ENCODE results near the gene SLC13A1. TPM values are rescaled to one million over a fixed set of nuclear protein-coding genes. Genes with fewer than 3 reads are reported as not detected.

Gene SLC13A1
- total and polyA plus RNA-seq, 4 donors = not detected

DNA sequence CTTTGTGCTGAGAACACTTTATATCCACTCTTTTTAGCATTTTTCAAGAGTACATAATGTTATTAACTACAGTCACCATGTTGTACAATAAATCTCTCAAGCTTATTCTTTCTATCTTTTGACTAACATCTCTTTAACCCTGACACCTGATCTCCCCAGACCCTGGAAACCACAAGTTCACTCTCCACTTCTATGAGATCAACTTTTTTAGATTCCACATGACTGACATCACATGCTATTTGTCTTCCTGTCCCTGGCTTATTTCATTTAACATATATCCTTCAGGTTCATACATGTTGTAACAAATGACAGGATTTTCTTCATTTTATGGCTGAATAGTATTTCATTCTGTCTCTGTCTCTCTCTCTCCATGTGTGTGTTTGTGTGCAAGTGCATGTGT is 15.5 kb downstream of the SLC13A1 start:
- no peak overlapping the region for H3K4me3 ChIP-seq
- ATAC-seq (ENCODE audit: insufficient read depth, low FRiP score) (no peak), DNase-seq (no peak)
- no peaks in the 10 kb centered on the region for H3K36me3 ChIP-seq (ENCODE audit: control insufficient read depth in 4 of 4, insufficient read depth in 4 of 4, low read length in 4 of 4)
- H3K4me1 ChIP-seq (ENCODE audit: control insufficient read depth in 5 of 5, insufficient read depth in 5 of 5, low read length in 5 of 5) = no peaks in the 10 kb centered on the region
- no peaks in the 10 kb centered on the region for H3K27me3 ChIP-seq (ENCODE audit: control insufficient read depth in 3 of 3, insufficient read depth in 3 of 3, low read length in 2 of 3)
- H3K9ac ChIP-seq (ENCODE audit: insufficient read depth in 1 of 2, low read length in 2 of 2) = no peak overlapping the region
- no peak overlapping the region for H3K27ac ChIP-seq (ENCODE audit: low read depth in 1 of 2, low read length in 1 of 2)
- TF ChIP-seq CTCF (IDR thresholded peaks at IDR 0.05; ENCODE audit: control extremely low read depth, extremely low read depth) = no peak
- H3K9me3 ChIP-seq (ENCODE audit: control insufficient read depth in 4 of 4, insufficient read depth in 3 of 4, low read length in 3 of 4) = peaks cover 0 to 7% (median 0%) of the 10 kb centered on the region in 4 donors

GRCh38 chr7:123183431-123183830 is 16.3 kb downstream of the SLC13A1 start:
- no peak for TF ChIP-seq CTCF (IDR thresholded peaks at IDR 0.05; ENCODE audit: control extremely low read depth, extremely low read depth)
- no peaks in the 10 kb centered on the region for H3K36me3 ChIP-seq (ENCODE audit: control insufficient read depth in 4 of 4, insufficient read depth in 4 of 4, low read length in 4 of 4)
- ATAC-seq (ENCODE audit: insufficient read depth, low FRiP score) = no peak
- H3K27ac ChIP-seq (ENCODE audit: low read depth in 1 of 2, low read length in 1 of 2) = no peak overlapping the region
- H3K4me1 ChIP-seq (ENCODE audit: control insufficient read depth in 5 of 5, insufficient read depth in 5 of 5, low read length in 5 of 5) = no peaks in the 10 kb centered on the region
- peaks cover 0 to 7% (median 0%) of the 10 kb centered on the region in 4 donors for H3K9me3 ChIP-seq (ENCODE audit: control insufficient read depth in 4 of 4, insufficient read depth in 3 of 4, low read length in 3 of 4)
- no peak overlapping the region for H3K4me3 ChIP-seq
- H3K9ac ChIP-seq (ENCODE audit: insufficient read depth in 1 of 2, low read length in 2 of 2) = no peak overlapping the region
- no peak for DNase-seq
- H3K27me3 ChIP-seq (ENCODE audit: control insufficient read depth in 3 of 3, insufficient read depth in 3 of 3, low read length in 2 of 3) = no peaks in the 10 kb centered on the region
- WGBS, 2 donors = 85 to 96% methylated on average over 2 of the region's 2 CpGs

DNA sequence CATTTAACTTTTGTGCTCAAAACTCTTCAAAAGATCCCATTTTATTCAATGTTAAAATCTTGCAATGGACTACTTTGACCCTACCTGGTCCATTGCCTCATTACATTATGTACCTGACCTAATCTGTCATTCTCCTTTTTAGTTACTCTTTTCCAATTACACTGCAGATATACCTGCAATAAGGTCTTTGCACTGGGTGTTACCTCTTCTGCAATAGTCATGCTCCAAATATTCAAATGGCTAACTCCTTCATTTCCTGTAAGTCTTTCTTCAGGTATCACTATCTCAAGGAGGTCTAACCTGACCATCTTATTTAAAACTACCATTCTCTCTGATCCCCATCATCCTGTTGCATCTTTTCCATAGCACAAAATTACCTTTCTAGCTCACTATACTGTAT is 22.3 kb downstream of the SLC13A1 start:
- Histone ChIP-seq H3K27ac (ENCODE audit: low read depth in 1 of 2, low read length in 1 of 2) (no peak overlapping the region), H3K27me3 (ENCODE audit: control insufficient read depth in 3 of 3, insufficient read depth in 3 of 3, low read length in 2 of 3) (no peaks in the 10 kb centered on the region), H3K9ac (ENCODE audit: insufficient read depth in 1 of 2, low read length in 2 of 2) (no peak overlapping the region), H3K36me3 (ENCODE audit: control insufficient read depth in 4 of 4, insufficient read depth in 4 of 4, low read length in 4 of 4) (no peaks in the 10 kb centered on the region), H3K9me3 (ENCODE audit: control insufficient read depth in 4 of 4, insufficient read depth in 3 of 4, low read length in 3 of 4) (no peaks in the 10 kb centered on the region), H3K4me3 (no peak overlapping the region), H3K4me1 (ENCODE audit: control insufficient read depth in 5 of 5, insufficient read depth in 5 of 5, low read length in 5 of 5) (no peaks in the 10 kb centered on the region)
- ATAC-seq (ENCODE audit: insufficient read depth, low FRiP score) = no peak
- no peak for DNase-seq
- no peak for TF ChIP-seq CTCF (IDR thresholded peaks at IDR 0.05; ENCODE audit: control extremely low read depth, extremely low read depth)
